MCF 10A (cell line): ENCODE measurements around the gene IMP4. TPM values are rescaled to one million over a fixed set of nuclear protein-coding genes. Genes with fewer than 3 reads are reported as not detected.

ENCODE experiments used
- BruUV-seq: library from RNA; stranded (reverse); fragments of 400-500 nt; replicated peaks from 2 replicates; lab custom pipeline; 2021; lab: Mats Ljungman, UMichigan
- CTCF ChIA-PET: fragments of 300-600 bp; sonication (Branson Sonifier 250); formaldehyde crosslinking; extraction: SDS; loops from one replicate; lab custom pipeline; 2021; ENCODE audit warnings: antibody characterized with exemption, inconsistent platforms; lab: Yijun Ruan, JAX
- POLR2A ChIA-PET: fragments of 300-600, 350-650 bp; sonication (Branson Sonifier 250); formaldehyde crosslinking; extraction: SDS; loops from one replicate; lab custom pipeline; 2020; ENCODE audit warnings: antibody characterized with exemption, inconsistent platforms; lab: Yijun Ruan, JAX
- DNase-seq: peaks from one replicate; pipeline ENCODE4 v3.0.0-alpha.2; 2018; ENCODE audit not compliant: unreplicated experiment
- H3K27ac Mint-ChIP-seq: one replicate; pipeline ENCODE4 v1.8.0; 2022; ENCODE audit warnings: mild to moderate bottlenecking, low read depth, mixed read lengths; ENCODE audit not compliant: unreplicated experiment
- H3K27me3 Mint-ChIP-seq: one replicate; pipeline ENCODE4 v1.8.0; 2022; ENCODE audit warnings: mixed read lengths; ENCODE audit not compliant: insufficient read depth, unreplicated experiment
- H3K36me3 Mint-ChIP-seq: one replicate; pipeline ENCODE4 v1.8.0; 2022; ENCODE audit warnings: mild to moderate bottlenecking, moderate library complexity, mixed read lengths; ENCODE audit not compliant: insufficient read depth, unreplicated experiment
- H3K4me1 Mint-ChIP-seq: one replicate; pipeline ENCODE4 v1.8.0; 2022; ENCODE audit warnings: mixed read lengths; ENCODE audit not compliant: insufficient read depth, unreplicated experiment
- H3K4me3 Mint-ChIP-seq: one replicate; pipeline ENCODE4 v1.8.0; 2022; ENCODE audit warnings: mild to moderate bottlenecking, moderate library complexity, mixed read lengths; ENCODE audit not compliant: unreplicated experiment
- H3K9me3 Mint-ChIP-seq: one replicate; pipeline ENCODE4 v1.8.0; 2022; ENCODE audit warnings: mixed read lengths; ENCODE audit not compliant: unreplicated experiment
- CTCF ChIP-seq: fragments of 200-600 bp; IDR thresholded peaks from one replicate; pipeline ENCODE4 v1.8.0; 2022; ENCODE audit warnings: antibody characterized with exemption, mild to moderate bottlenecking; ENCODE audit not compliant: unreplicated experiment
- intact Hi-C: fragments of 100-400 bp; cut with micrococcal nuclease; formaldehyde crosslinking; loops from 2 replicates; pipeline ENCODE4 v1.14.1; 2022
- total RNA-seq: library from RNA; stranded (reverse); gene quantifications from 2 replicates; pipeline ENCODE4 v1.2.3, GENCODE V29; 2022

Gene IMP4
- total RNA-seq, 1 experiment from 2014 or later, result 144 TPM

DNA sequence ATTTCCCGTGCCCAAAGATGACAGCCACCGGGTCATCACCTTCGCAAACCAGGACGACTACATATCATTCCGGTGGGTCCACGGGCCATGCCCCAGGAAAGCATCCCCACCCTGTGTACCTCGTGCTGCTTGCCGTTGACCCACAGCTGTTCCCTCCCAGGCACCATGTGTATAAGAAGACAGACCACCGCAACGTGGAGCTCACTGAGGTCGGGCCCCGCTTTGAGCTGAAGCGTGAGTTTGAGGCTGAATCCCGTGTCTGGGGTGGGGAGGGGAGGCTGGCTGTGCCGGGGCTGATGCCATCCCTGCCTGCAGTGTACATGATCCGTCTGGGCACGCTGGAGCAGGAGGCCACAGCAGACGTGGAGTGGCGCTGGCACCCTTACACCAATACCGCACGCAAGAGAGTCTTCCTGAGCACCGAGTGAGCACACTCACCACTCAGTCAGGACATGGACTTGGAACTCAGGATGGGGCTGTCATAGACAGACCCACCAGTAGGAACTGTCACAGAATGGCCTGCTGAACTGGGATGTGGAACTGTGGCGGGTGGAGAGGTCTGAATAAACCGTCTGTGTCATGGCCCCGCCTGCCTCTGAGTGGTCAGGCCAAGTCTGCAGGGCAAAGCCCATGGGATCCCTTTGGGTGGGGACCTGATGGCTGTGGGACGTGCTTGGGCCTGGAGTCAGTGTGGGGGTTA is 3.5 kb downstream of the IMP4 start:
- peaks cover 47% of the 10 kb centered on the region for H3K36me3 Mint-ChIP-seq
- no peak for TF ChIP-seq CTCF
- H3K27ac Mint-ChIP-seq, result no peak overlapping the region

DNA sequence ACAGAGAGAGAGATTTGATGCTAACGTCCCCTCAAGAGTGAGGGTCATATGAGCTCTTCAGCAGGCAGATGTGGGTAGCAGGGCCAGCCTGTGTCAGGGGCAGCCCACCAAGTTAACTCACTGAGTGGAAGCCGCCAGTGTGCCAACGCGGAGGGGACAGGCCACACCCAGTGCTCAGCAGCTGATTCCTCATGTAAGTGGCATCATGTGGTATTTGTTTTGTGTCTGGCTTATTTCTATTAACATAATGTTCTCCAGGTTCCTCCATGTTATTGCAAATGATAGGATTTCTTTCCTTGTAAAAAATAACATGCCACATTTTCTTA is 4.0 kb downstream of the IMP4 start:
- H3K4me1 Mint-ChIP-seq, result no peaks in the 10 kb centered on the region
- CTCF ChIA-PET, result interaction anchor here (1.0 to 1.3 kb wide), 2 partner anchors 13 to 26 kb away, joined by 3 to 4 read pairs; no protein-coding TSS in a partner anchor
- intact Hi-C loops, result no loop called here
- no TSS peak for BruUV-seq
- H3K36me3 Mint-ChIP-seq, result peaks cover 47% of the 10 kb centered on the region
- H3K9me3 Mint-ChIP-seq, result no peaks in the 10 kb centered on the region
- no peak overlapping the region for H3K27ac Mint-ChIP-seq
- TF ChIP-seq CTCF, result no peak
- POLR2A ChIA-PET, result no interaction called here
- H3K4me3 Mint-ChIP-seq, result no peak overlapping the region
- no peak for DNase-seq
- H3K27me3 Mint-ChIP-seq, result no peaks in the 10 kb centered on the region

More for the DNA sequence above, 3.5 kb downstream of the IMP4 start:
- Mint-ChIP-seq H3K27me3 (no peaks in the 10 kb centered on the region), H3K9me3 (no peaks in the 10 kb centered on the region), H3K4me1 (peaks cover 3% of the 10 kb centered on the region), H3K4me3 (no peak overlapping the region)
- intact Hi-C loops, result no loop called here
- ChIA-PET CTCF (interaction anchor here (1.0 to 1.3 kb wide), 2 partner anchors 13 to 27 kb away, joined by 3 to 4 read pairs; no protein-coding TSS in a partner anchor), POLR2A (no interaction called here)
- no TSS peak for BruUV-seq
- no peak for DNase-seq

GRCh38 chr2:130347220-130347925 is 4.7 kb downstream of the IMP4 start:
- Mint-ChIP-seq H3K36me3 (peaks cover 47% of the 10 kb centered on the region), H3K9me3 (no peaks in the 10 kb centered on the region), H3K4me1 (no peaks in the 10 kb centered on the region), H3K27me3 (no peaks in the 10 kb centered on the region), H3K27ac (no peak overlapping the region), H3K4me3 (no peak overlapping the region)
- ChIA-PET POLR2A (no interaction called here), CTCF (interaction anchor here (0.6 to 1.3 kb wide), 3 partner anchors 14 to 203 kb away, joined by 3 to 4 read pairs (median 3); no protein-coding TSS in a partner anchor)
- DNase-seq, result no peak
- TF ChIP-seq CTCF, result no peak
- BruUV-seq, result no TSS peak
- intact Hi-C loops, result no loop called here

DNA sequence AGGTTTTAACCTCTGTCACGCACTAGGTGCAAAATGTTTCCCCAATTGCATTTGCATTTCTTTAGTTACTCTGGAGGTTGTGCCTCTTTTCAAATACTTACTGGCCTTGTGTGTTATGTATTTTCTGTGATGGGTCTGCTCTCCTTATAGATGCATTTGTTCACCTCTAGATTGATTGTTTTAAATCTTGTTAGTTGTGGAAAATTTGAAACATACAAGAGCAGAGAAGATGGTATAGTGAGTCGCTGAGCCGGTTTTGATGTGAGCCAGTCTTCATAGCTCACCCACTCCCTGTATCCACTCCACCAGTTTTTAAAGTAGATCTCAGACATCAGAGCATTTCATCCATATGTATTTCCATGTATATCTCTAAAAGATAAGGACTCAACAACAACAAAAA is 6.5 kb downstream of the IMP4 start:
- H3K27ac Mint-ChIP-seq, result no peak overlapping the region
- no peaks in the 10 kb centered on the region for H3K27me3 Mint-ChIP-seq
- H3K36me3 Mint-ChIP-seq, result peaks cover 35% of the 10 kb centered on the region
- intact Hi-C loops, result no loop called here
- no TSS peak for BruUV-seq
- no peak overlapping the region for H3K4me3 Mint-ChIP-seq
- no peaks in the 10 kb centered on the region for H3K9me3 Mint-ChIP-seq
- H3K4me1 Mint-ChIP-seq, result peaks cover 6% of the 10 kb centered on the region
- DNase-seq, result no peak
- ChIA-PET POLR2A (no interaction called here), CTCF (no interaction called here)
- TF ChIP-seq CTCF, result no peak
